Lung (tissue), 12 donors: ENCODE data around the gene GADD45B. TPM values are rescaled to one million over a fixed set of nuclear protein-coding genes. Genes with fewer than 3 reads are reported as not detected.
"Not testable (repeated sequence)": the region's sequence is repeated elsewhere in the genome, so short reads cannot be mapped to it uniquely, and the experiment has no call there.

ENCODE experiments used
- ATAC-seq: fragments of 200-7000 bp; cut with Tn5 transposase; one replicate; pipeline ENCODE4 v1.9.1; 2020; ENCODE audit warnings: moderate number of reproducible peaks; ENCODE audit not compliant: insufficient read depth, low FRiP score
- DNase-seq, 3 donors: peaks; one replicate each; pipeline ENCODE4 v3.0.0-alpha.2; 2013 to 2017
- H3K27ac ChIP-seq, 2 donors: one replicate each; pipeline ENCODE4 v1.5.1; 2013; ENCODE audit warnings: mild to moderate bottlenecking in 2 of 2, moderate library complexity in 2 of 2, control low read depth in 1 of 2, inconsistent platforms in 1 of 2, low read depth in 1 of 2, low read length in 1 of 2
- H3K27me3 ChIP-seq, 3 donors: one replicate each; pipeline ENCODE4 v1.5.1; 2013; ENCODE audit warnings: low read length in 2 of 3; ENCODE audit not compliant: control insufficient read depth in 3 of 3, insufficient read depth in 3 of 3
- H3K36me3 ChIP-seq, 4 donors: one replicate each; pipeline ENCODE4 v1.5.1; 2013; ENCODE audit warnings: low read length in 4 of 4, mild to moderate bottlenecking in 1 of 4, moderate library complexity in 1 of 4; ENCODE audit not compliant: control insufficient read depth in 4 of 4, insufficient read depth in 4 of 4
- H3K4me1 ChIP-seq, 5 donors: one replicate each; pipeline ENCODE4 v1.5.1; 2013; ENCODE audit warnings: low read length in 5 of 5, mild to moderate bottlenecking in 2 of 5, moderate library complexity in 1 of 5; ENCODE audit not compliant: control insufficient read depth in 5 of 5, insufficient read depth in 5 of 5
- H3K4me3 ChIP-seq: one replicate; pipeline ENCODE4 v1.5.1; 2013; ENCODE audit warnings: mild to moderate bottlenecking, control low read depth, moderate library complexity
- H3K9ac ChIP-seq, 2 donors: one replicate each; pipeline ENCODE4 v1.5.1; 2013; ENCODE audit warnings: low read length in 2 of 2, control low read depth in 1 of 2; ENCODE audit not compliant: insufficient read depth in 1 of 2
- H3K9me3 ChIP-seq, 4 donors: one replicate each; pipeline ENCODE4 v1.5.1; 2013; ENCODE audit warnings: low read length in 3 of 4, mild to moderate bottlenecking in 1 of 4, moderate library complexity in 1 of 4; ENCODE audit not compliant: control insufficient read depth in 4 of 4, insufficient read depth in 3 of 4
- CTCF ChIP-seq: IDR thresholded peaks from 2 replicates; pipeline ENCODE4 v1.5.1; 2012; ENCODE audit warnings: mild to moderate bottlenecking; ENCODE audit errors: control extremely low read depth, extremely low read depth
- WGBS, 2 donors: extraction: QIAGEN DNeasy Blood & Tissue Kit; methylation state at CpG; one replicate each; pipeline ENCODE4 v1.1.7; 2013; 5-methylcytosine and 5-hydroxymethylcytosine counted together
- polyA plus RNA-seq, 2 donors: library from polyadenylated mRNA; stranded (reverse); fragments of 200-250 nt; gene quantifications; one replicate each; pipeline ENCODE4 v1.2.1, GENCODE V29; 2013
- total RNA-seq, 2 donors: library from RNA; depleted of rRNA in 1 of 2; stranded (reverse); fragments of >200 nt in 1 of 2; gene quantifications; one replicate each; pipeline ENCODE4 v1.2.1, GENCODE V29; 2014 to 2021
- donor health status: control.
- donor health status: control.
- donor health status: Bipolar disorder and iron deficiency.
- donor health status: healthy.
- donor health status: DM: yes; HTN: yes; CAD: no.

Gene GADD45B
- total and polyA plus RNA-seq, 4 donors: 81.0 to 405 (median 92.6) TPM

DNA sequence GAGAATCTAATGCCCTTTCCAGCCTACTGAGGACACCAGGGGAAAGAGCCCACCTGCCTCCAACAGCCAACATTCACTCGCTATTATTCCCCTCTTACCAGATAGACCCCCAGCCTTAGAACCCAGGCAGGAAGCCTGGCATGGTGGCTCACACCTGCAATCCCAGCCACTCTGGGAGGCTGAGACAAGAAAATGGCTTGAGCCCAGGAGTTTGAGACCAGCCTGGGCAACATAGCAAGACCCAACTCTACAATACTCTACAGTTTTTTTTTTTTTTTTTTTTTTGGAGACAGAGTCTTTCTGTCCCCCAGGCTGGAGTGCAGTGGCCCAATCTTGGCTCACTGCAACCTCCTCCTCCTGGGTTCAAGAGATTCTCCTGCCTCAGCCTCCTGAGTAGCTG is 15.7 kb upstream of the GADD45B start:
- ATAC-seq (no peak), DNase-seq (no peak)
- Histone ChIP-seq H3K27me3 (no peaks in the 10 kb centered on the region), H3K27ac (no peak overlapping the region), H3K4me3 (no peak overlapping the region), H3K36me3 (no peaks in the 10 kb centered on the region), H3K9me3 (no peaks in the 10 kb centered on the region), H3K9ac (no peak overlapping the region), H3K4me1 (peaks cover 0 to 13% (median 8%) of the 10 kb centered on the region in 5 donors)
- no peak for TF ChIP-seq CTCF
- 96 to 100% methylated on average over 1 of the region's 1 CpG for WGBS, 2 donors

DNA sequence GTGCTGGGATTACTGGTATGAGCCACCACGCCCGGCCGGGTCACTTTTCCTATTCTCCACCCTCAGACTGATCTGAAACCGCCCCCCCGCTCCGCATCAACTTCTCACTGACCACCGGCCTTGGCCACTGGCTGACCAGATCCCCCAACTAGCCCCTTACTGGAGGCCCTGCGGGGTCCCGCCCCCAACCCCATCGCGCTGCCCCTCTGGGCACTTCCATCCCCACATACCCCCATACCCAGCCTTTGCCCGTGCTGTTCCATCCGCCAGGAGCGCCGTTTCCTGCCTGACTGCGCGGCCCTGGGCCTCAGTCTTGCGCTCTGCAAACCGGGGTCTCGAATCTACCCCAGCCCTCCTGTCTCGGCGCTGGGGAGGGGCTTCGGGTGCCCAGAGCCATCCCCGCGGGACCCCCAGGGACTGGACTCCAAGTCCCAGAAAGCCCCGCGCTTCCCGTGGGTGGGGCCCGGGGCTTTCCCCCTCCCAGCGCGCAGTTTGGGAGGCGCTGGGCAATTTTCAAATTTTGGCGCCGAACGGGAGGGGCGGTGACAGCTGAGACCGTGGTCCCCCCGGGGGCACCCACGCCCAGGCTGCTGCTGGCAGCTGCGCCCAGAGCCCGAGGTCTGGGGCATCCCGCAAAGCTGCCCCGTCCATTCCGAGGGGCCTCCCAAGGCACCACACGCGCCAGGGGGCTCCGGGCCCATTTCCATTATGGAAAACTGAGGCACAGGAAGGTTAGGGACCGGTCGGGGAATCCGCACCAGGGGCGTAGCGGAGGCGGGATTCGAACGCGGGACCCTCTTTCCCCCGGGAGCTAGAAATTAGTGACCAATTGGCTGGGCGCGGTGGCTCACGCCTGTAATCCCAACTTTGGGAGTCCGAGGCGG is 13.9 kb upstream of the GADD45B start:
- H3K9me3 ChIP-seq: no peaks in the 10 kb centered on the region
- TF ChIP-seq CTCF: no peak
- H3K9ac ChIP-seq: no peak overlapping the region
- no peaks in the 10 kb centered on the region for H3K36me3 ChIP-seq
- DNase-seq: peak; percentile 76 to 80 (median 79)
- peak; percentile 59 for ATAC-seq
- H3K4me3 ChIP-seq: peak overlapping the region; percentile 47
- H3K27me3 ChIP-seq: no peaks in the 10 kb centered on the region
- peaks cover 0 to 8% (median 3%) of the 10 kb centered on the region in 5 donors for H3K4me1 ChIP-seq
- H3K27ac ChIP-seq: no peak overlapping the region
- WGBS, 2 donors: 3 to 4% methylated on average over 61 to 62 of the region's 62 CpGs

GRCh38 chr19:2462635-2463421 is 13.1 kb upstream of the GADD45B start:
- no peak overlapping the region for H3K9ac ChIP-seq
- H3K27ac ChIP-seq: no peak overlapping the region
- WGBS, 2 donors: 25 to 39% methylated on average over 43 to 46 of the region's 46 CpGs

GRCh38 chr19:2463694-2464093 is 12.2 kb upstream of the GADD45B start:
- H3K36me3 ChIP-seq, H3K4me3 ChIP-seq, H3K9me3 ChIP-seq, ATAC-seq, DNase-seq, H3K9ac ChIP-seq, H3K4me1 ChIP-seq, H3K27ac ChIP-seq, H3K27me3 ChIP-seq: not testable (repeated sequence)
- 98 to 100% methylated on average over 5 of the region's 5 CpGs for WGBS, 2 donors

More at GRCh38 chr19:2462635-2463421, 13.1 kb upstream of the GADD45B start:
- TF ChIP-seq CTCF: no peak
- no peaks in the 10 kb centered on the region for H3K9me3 ChIP-seq
- DNase-seq: peak; percentile 97 to 98 (median 97)
- peaks cover 0 to 8% (median 3%) of the 10 kb centered on the region in 5 donors for H3K4me1 ChIP-seq
- ATAC-seq: peak; percentile 43
- no peak overlapping the region for H3K4me3 ChIP-seq
- no peaks in the 10 kb centered on the region for H3K27me3 ChIP-seq
- H3K36me3 ChIP-seq: no peaks in the 10 kb centered on the region
